Colon (tissue), 2 donors: ENCODE results near the gene SNAI3.

Source experiments
- FAIRE-seq: peaks from 2 replicates; lab custom pipeline; 2012; peaks lifted over from hg19 to GRCh38; lab: Jason Lieb, UNC
- donor health status: control.
- donor health status: control.

Gene SNAI3

GRCh38 chr16:88686439-88687253, at the start of gene SNAI3:
Gene SNAI3 (minus strand): TSS chr16:88686507. CDS start chr16:88686406, 101 bp downstream.
- no peak for FAIRE-seq

DNA sequence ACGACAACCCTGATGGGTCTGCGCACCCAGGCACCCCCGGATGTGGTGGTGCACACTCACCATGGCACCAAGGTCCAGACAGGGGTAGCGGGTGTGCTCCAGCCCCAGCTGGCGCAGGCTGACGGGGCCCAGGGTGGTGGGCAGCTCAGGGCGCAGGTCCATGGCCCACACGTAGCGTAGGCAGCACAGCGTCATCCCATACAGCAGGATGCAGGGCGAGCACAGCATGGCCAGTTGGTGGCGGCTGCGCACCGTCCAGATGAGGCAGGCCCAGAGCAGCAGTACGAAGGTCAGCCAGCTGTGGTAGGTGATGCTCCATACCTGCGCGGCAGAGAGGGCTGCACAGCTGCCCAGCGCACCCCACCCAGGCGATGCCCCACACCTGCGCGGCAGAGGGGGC, 49.8 kb upstream of the SNAI3 start:
- FAIRE-seq = no peak

- no peak for FAIRE-seq
These were observed 49.3 kb upstream of the SNAI3 start for GRCh38 chr16:88735616-88736015.

DNA sequence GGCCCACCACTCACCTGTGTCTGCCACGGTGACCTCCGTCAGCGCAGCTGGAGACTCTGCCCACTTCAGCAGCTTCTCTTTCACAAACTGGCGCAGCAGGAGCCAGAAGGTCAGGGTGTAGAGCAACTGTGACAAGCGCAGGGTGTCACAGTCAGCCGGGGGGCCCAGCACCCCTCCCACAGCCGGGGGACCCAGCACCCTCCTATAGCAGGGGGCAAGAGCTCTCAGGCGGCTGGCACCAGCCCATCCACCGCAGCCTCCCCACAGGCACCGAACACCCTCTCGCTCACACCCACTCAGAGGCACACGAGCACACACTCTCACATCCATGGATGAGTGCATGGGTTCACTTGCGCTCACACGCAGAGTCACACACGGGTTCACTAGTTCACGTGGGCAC, 48.8 kb upstream of the SNAI3 start:
- no peak for FAIRE-seq

- FAIRE-seq = no peak
These were observed 48.0 kb upstream of the SNAI3 start for GRCh38 chr16:88734361-88734728.

- FAIRE-seq = no peak
These were observed 47.5 kb upstream of the SNAI3 start for GRCh38 chr16:88733630-88734360.

DNA sequence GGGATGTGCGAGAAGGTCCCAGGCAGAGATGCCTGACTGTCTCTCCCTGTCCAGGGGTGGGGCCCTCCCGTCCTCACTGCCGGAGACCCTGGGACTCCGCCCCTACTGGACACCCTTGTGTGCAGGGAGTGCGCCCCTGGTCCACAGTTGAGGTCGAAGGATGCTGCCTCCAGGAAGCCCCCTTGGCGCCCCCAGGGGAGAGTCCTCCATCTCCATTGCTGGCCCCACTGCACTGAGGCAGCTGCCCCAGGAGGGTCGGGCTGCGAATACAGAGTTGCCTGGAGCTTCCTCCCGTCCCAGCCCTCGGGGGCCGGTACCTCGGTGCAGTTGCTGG, 46.6 kb upstream of the SNAI3 start:
- FAIRE-seq = no peak

GRCh38 chr16:88732172-88732960, 46.1 kb upstream of the SNAI3 start:
- FAIRE-seq = no peak

DNA sequence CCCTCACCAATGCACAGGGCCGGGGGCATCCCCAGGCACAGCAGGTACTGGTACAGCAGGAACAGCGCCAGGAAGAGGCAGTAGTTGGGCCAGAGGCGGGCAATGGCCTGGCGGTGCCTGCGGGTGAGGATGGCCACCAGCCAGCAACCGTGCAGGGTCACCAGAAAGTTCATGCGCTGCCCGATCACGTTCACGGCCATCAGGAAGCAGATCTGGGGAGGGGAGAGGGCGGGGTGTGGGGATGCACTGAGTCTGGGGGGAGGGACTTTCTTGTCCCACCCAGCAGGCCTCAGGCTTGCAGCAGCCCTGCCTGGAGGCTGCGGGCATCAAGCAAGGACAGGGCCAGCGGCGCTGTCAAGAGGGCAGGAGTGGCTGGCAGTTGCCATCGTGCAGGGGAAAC, 45.4 kb upstream of the SNAI3 start:
- FAIRE-seq = no peak

- no peak for FAIRE-seq
These were observed 44.6 kb upstream of the SNAI3 start for GRCh38 chr16:88730632-88731607.

- no peak for FAIRE-seq
These were observed 41.6 kb upstream of the SNAI3 start for GRCh38 chr16:88727871-88728270.

- no peak for FAIRE-seq
These were observed 40.7 kb upstream of the SNAI3 start for GRCh38 chr16:88726981-88727380.

GRCh38 chr16:88726408-88726749, 40.1 kb upstream of the SNAI3 start:
- FAIRE-seq = no peak

- no peak for FAIRE-seq
These were observed 39.5 kb upstream of the SNAI3 start for GRCh38 chr16:88725609-88726407.

- FAIRE-seq = no peak
These were observed 38.7 kb upstream of the SNAI3 start for GRCh38 chr16:88724855-88725555.

DNA sequence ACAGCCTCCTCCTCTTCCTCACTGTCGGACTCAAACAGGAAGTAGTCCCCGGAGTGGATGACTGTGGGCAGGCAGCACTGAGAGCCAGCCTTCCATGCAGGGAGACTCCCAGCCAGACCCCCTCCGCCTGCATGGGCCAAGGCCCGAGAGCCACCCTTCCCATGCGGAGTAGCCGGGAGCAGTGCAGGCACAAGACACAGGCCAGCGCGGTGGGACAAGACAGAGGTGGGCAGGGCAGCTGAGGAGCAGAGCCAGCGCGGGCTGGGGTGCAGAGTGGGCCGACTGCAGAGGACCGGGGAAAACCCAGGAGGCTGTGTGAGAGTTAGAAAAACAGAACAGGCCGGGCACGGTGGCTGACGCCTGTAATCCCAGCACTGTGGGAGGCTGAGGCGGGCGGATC, 37.6 kb upstream of the SNAI3 start:
- FAIRE-seq = no peak

GRCh38 chr16:88723507-88723887, 37.2 kb upstream of the SNAI3 start:
- no peak for FAIRE-seq

GRCh38 chr16:88722784-88723506, 36.6 kb upstream of the SNAI3 start:
- no peak for FAIRE-seq
